Trophoblast cell (in vitro differentiated cells and primary cell): ENCODE results near the gene IL17F.

Source experiments
- DNase-seq, 2 donors: peaks; one replicate each; pipeline ENCODE4 v3.0.0-alpha.2; 2016
- H2AFZ ChIP-seq: 2 replicates; pipeline ENCODE4 v1.6.1; 2013; ENCODE audit warnings: low read length, moderate library complexity, mild to moderate bottlenecking; ENCODE audit not compliant: insufficient read depth, poor library complexity
- H2AK5ac ChIP-seq: 2 replicates; pipeline ENCODE4 v1.6.1; 2013; ENCODE audit warnings: mild to moderate bottlenecking, low read length
- H2BK120ac ChIP-seq: 2 replicates; pipeline ENCODE4 v1.6.1; 2013; ENCODE audit warnings: low read length, mild to moderate bottlenecking, moderate library complexity; ENCODE audit not compliant: insufficient read depth, poor library complexity
- H2BK12ac ChIP-seq: 2 replicates; pipeline ENCODE4 v1.6.1; 2013; ENCODE audit warnings: mild to moderate bottlenecking, low read length, moderate library complexity
- H2BK5ac ChIP-seq: 2 replicates; pipeline ENCODE4 v1.6.1; 2013; ENCODE audit warnings: low read length, low read depth, moderate library complexity, mild to moderate bottlenecking; ENCODE audit not compliant: poor library complexity
- H3K14ac ChIP-seq: 2 replicates; pipeline ENCODE4 v1.6.1; 2013; ENCODE audit warnings: mild to moderate bottlenecking, low read length
- H3K18ac ChIP-seq: 2 replicates; pipeline ENCODE4 v1.6.1; 2013; ENCODE audit warnings: mild to moderate bottlenecking, low read length
- H3K23ac ChIP-seq: 2 replicates; pipeline ENCODE4 v1.6.1; 2013; ENCODE audit warnings: low read length
- H3K27ac ChIP-seq: 2 replicates; pipeline ENCODE4 v1.5.1; 2013; ENCODE audit warnings: low read depth, mild to moderate bottlenecking, inconsistent platforms, low read length, moderate library complexity
- H3K27me3 ChIP-seq: 2 replicates; pipeline ENCODE4 v1.6.1; 2013; ENCODE audit warnings: inconsistent platforms, mild to moderate bottlenecking, low read length, moderate library complexity; ENCODE audit not compliant: insufficient read depth
- H3K36me3 ChIP-seq, 2 experiments: 1 replicate in 1 of 2; 2 replicates in 1 of 2; pipeline ENCODE4 v1.6.1; 2013; ENCODE audit warnings: low read length in 2 of 2, mild to moderate bottlenecking in 2 of 2, moderate library complexity in 1 of 2; ENCODE audit not compliant: insufficient read depth in 2 of 2, control insufficient read depth in 1 of 2
- H3K4ac ChIP-seq: 2 replicates; pipeline ENCODE4 v1.6.1; 2013; ENCODE audit warnings: low read depth, mild to moderate bottlenecking, low read length, moderate library complexity
- H3K4me1 ChIP-seq, 2 experiments: 1 replicate in 1 of 2; 2 replicates in 1 of 2; pipeline ENCODE4 v1.6.1; 2013; ENCODE audit warnings: low read length in 2 of 2, mild to moderate bottlenecking in 2 of 2, moderate library complexity in 1 of 2; ENCODE audit not compliant: insufficient read depth in 2 of 2, control insufficient read depth in 1 of 2
- H3K4me2 ChIP-seq: 2 replicates; pipeline ENCODE4 v1.6.1; 2013; ENCODE audit warnings: inconsistent platforms, mild to moderate bottlenecking, low read length, moderate library complexity
- H3K4me3 ChIP-seq: 2 replicates; pipeline ENCODE4 v1.5.1; 2013; ENCODE audit warnings: mild to moderate bottlenecking, low read depth, low read length, inconsistent platforms
- H3K79me1 ChIP-seq: one replicate; pipeline ENCODE4 v1.6.1; 2013; ENCODE audit warnings: low read length
- H3K79me2 ChIP-seq: 2 replicates; pipeline ENCODE4 v1.6.1; 2013; ENCODE audit warnings: low read length, mild to moderate bottlenecking; ENCODE audit not compliant: control insufficient read depth, insufficient read depth, poor library complexity
- H3K9ac ChIP-seq: 2 replicates; pipeline ENCODE4 v1.6.1; 2013; ENCODE audit warnings: mild to moderate bottlenecking, low read length
- H3K9me3 ChIP-seq: 2 replicates; pipeline ENCODE4 v1.6.1; 2013; ENCODE audit warnings: low read depth, mild to moderate bottlenecking, control low read depth, inconsistent platforms, low read length; ENCODE audit not compliant: insufficient read depth
- H4K12ac ChIP-seq: 2 replicates; pipeline ENCODE4 v1.6.1; 2013; ENCODE audit warnings: low read depth, mild to moderate bottlenecking, low read length, moderate library complexity
- H4K8ac ChIP-seq: 2 replicates; pipeline ENCODE4 v1.6.1; 2013; ENCODE audit warnings: low read depth, mild to moderate bottlenecking, low read length, moderate library complexity
- H4K91ac ChIP-seq: one replicate; pipeline ENCODE4 v1.6.1; 2013; ENCODE audit warnings: low read depth, mild to moderate bottlenecking, low read length, moderate library complexity
- WGBS: extraction: QIAGEN DNeasy Blood & Tissue Kit; methylation state at CpG from one replicate; pipeline ENCODE4 v1.1.7; 2013; ENCODE audit warnings: missing lambda C conversion rate; ENCODE audit not compliant: insufficient read length, insufficient coverage; ENCODE audit errors: extremely low coverage; 5-methylcytosine and 5-hydroxymethylcytosine counted together

IL17F gene

GRCh38 chr6:52213127-52213526, 31.2 kb downstream of the IL17F start:
- no peak for DNase-seq
- no CpG with 5 or more reads among the region's 2 CpGs for WGBS
- no peak overlapping the region for H3K9ac ChIP-seq

GRCh38 chr6:52210227-52210626, 34.1 kb downstream of the IL17F start:
- WGBS: no CpG with 5 or more reads among the region's 2 CpGs
- Histone ChIP-seq H2BK12ac (no peak overlapping the region), H3K4me2 (no peak overlapping the region), H2BK5ac (no peak overlapping the region), H3K23ac (no peak overlapping the region), H3K18ac (no peak overlapping the region), H2AFZ (no peak overlapping the region), H3K9ac (no peak overlapping the region), H2BK120ac (no peak overlapping the region), H3K27ac (no peak overlapping the region), H3K79me1 (no peaks in the 10 kb centered on the region), H3K9me3 (no peaks in the 10 kb centered on the region), H4K91ac (no peak overlapping the region), H3K4ac (no peak overlapping the region), H4K12ac (no peak overlapping the region), H3K27me3 (no peaks in the 10 kb centered on the region), H3K14ac (no peak overlapping the region), H2AK5ac (no peak overlapping the region), H3K36me3 (no peaks in the 10 kb centered on the region), H3K4me3 (no peak overlapping the region), H3K79me2 (no peaks in the 10 kb centered on the region), H3K4me1 (peaks cover 0 to 2% of the 10 kb centered on the region in 2 experiments), H4K8ac (no peak overlapping the region)
- no peak for DNase-seq

More at GRCh38 chr6:52213127-52213526, 31.2 kb downstream of the IL17F start:
- no peak overlapping the region for H4K91ac ChIP-seq
- no peak overlapping the region for H3K4me2 ChIP-seq
- no peak overlapping the region for H3K4ac ChIP-seq
- no peak overlapping the region for H2BK120ac ChIP-seq
- H2AFZ ChIP-seq: no peak overlapping the region
- H3K4me3 ChIP-seq: no peak overlapping the region
- no peak overlapping the region for H4K12ac ChIP-seq
- no peak overlapping the region for H2BK12ac ChIP-seq
- H3K27ac ChIP-seq: no peak overlapping the region
- no peaks in the 10 kb centered on the region for H3K27me3 ChIP-seq
- peaks cover 0 to 2% of the 10 kb centered on the region in 2 experiments for H3K4me1 ChIP-seq
- H4K8ac ChIP-seq: no peak overlapping the region
- no peaks in the 10 kb centered on the region for H3K79me1 ChIP-seq
- no peaks in the 10 kb centered on the region for H3K79me2 ChIP-seq
- no peak overlapping the region for H3K18ac ChIP-seq
- H3K9me3 ChIP-seq: no peaks in the 10 kb centered on the region
- no peak overlapping the region for H3K23ac ChIP-seq
- H3K14ac ChIP-seq: no peak overlapping the region
- no peaks in the 10 kb centered on the region for H3K36me3 ChIP-seq
- no peak overlapping the region for H2BK5ac ChIP-seq
- H2AK5ac ChIP-seq: no peak overlapping the region

- no peaks in the 10 kb centered on the region for H3K9me3 ChIP-seq
- no peak overlapping the region for H3K23ac ChIP-seq
- no peak overlapping the region for H2BK12ac ChIP-seq
- no peak overlapping the region for H2BK5ac ChIP-seq
- H3K4me2 ChIP-seq: no peak overlapping the region
- no CpG with 5 or more reads among the region's 2 CpGs for WGBS
- no peak overlapping the region for H3K4ac ChIP-seq
- H3K4me1 ChIP-seq: peaks cover 0 to 2% of the 10 kb centered on the region in 2 experiments
- no peak for DNase-seq
- H3K27ac ChIP-seq: no peak overlapping the region
- no peak overlapping the region for H2BK120ac ChIP-seq
- H3K14ac ChIP-seq: no peak overlapping the region
- H4K91ac ChIP-seq: no peak overlapping the region
- no peak overlapping the region for H3K4me3 ChIP-seq
- H3K27me3 ChIP-seq: no peaks in the 10 kb centered on the region
- no peak overlapping the region for H3K18ac ChIP-seq
- no peak overlapping the region for H4K12ac ChIP-seq
- H3K9ac ChIP-seq: no peak overlapping the region
- H2AK5ac ChIP-seq: no peak overlapping the region
- no peak overlapping the region for H4K8ac ChIP-seq
- no peaks in the 10 kb centered on the region for H3K79me1 ChIP-seq
- H2AFZ ChIP-seq: no peak overlapping the region
- H3K79me2 ChIP-seq: no peaks in the 10 kb centered on the region
- no peaks in the 10 kb centered on the region for H3K36me3 ChIP-seq
These were observed 34.5 kb downstream of the IL17F start for GRCh38 chr6:52209770-52210169.

GRCh38 chr6:52208612-52209011, 35.7 kb downstream of the IL17F start:
- no peak overlapping the region for H3K27ac ChIP-seq
- no peak overlapping the region for H2AK5ac ChIP-seq
- H3K9me3 ChIP-seq: no peaks in the 10 kb centered on the region
- no peak overlapping the region for H2BK120ac ChIP-seq
- H3K4me3 ChIP-seq: no peak overlapping the region
- H2BK12ac ChIP-seq: no peak overlapping the region
- no peak overlapping the region for H3K14ac ChIP-seq
- WGBS: no CpG with 5 or more reads among the region's 3 CpGs
- H3K9ac ChIP-seq: no peak overlapping the region
- H3K4me1 ChIP-seq: peaks cover 0 to 2% of the 10 kb centered on the region in 2 experiments
- H3K79me1 ChIP-seq: no peaks in the 10 kb centered on the region
- H3K79me2 ChIP-seq: no peaks in the 10 kb centered on the region
- H4K12ac ChIP-seq: no peak overlapping the region
- no peaks in the 10 kb centered on the region for H3K27me3 ChIP-seq
- no peak overlapping the region for H2BK5ac ChIP-seq
- H3K18ac ChIP-seq: no peak overlapping the region
- H4K91ac ChIP-seq: no peak overlapping the region
- H4K8ac ChIP-seq: no peak overlapping the region
- no peak overlapping the region for H3K4ac ChIP-seq
- H3K36me3 ChIP-seq: no peaks in the 10 kb centered on the region
- no peak for DNase-seq
- H3K4me2 ChIP-seq: no peak overlapping the region
- no peak overlapping the region for H3K23ac ChIP-seq
- H2AFZ ChIP-seq: no peak overlapping the region
